ENCODE measurements around the gene PDE6C.

Gene PDE6C

GRCh38 chr10:93707623-93708022 lies 95.3 kb downstream of the PDE6C start:
- DNase-seq, result no peak

GRCh38 chr10:93710333-93710909 lies 98.1 kb downstream of the PDE6C start:
- DNase-seq, result no peak

GRCh38 chr10:93711891-93712290 lies 99.6 kb downstream of the PDE6C start:
- DNase-seq, result no peak

GRCh38 chr10:93712593-93712992 lies 100.3 kb downstream of the PDE6C start:
- DNase-seq, result no peak

GRCh38 chr10:93715345-93715744 lies 103.0 kb downstream of the PDE6C start:
- DNase-seq, result no peak

All from right hindlimb (tissue), 1 donor.